Gastrocnemius medialis (tissue), 4 donors: ENCODE measurements around the gene PBX1.

Experiments used
- POLR2A ChIP-seq, 2 donors: fragments of 450-650 bp; IDR thresholded peaks; one replicate each; pipeline ENCODE4 v1.6.1; 2017; ENCODE audit warnings: antibody characterized with exemption in 2 of 2, mild to moderate bottlenecking in 2 of 2, moderate library complexity in 2 of 2
- TF ChIP-seq, protein P1 (sequence below), 5 experiments: fragments of 450-650 bp in 3 of 5; fragments of 200-600 bp in 2 of 5; sonication (generic) in 2 of 5; IDR thresholded peaks in 4 of 5; conservative IDR thresholded peaks in 1 of 5; 1 replicate in 4 of 5; 2 replicates in 1 of 5; pipeline ENCODE4 v1.5.1; 2016 to 2019; ENCODE audit warnings: antibody characterized with exemption in 5 of 5, mild to moderate bottlenecking in 3 of 5, moderate library complexity in 3 of 5

GRCh38 chr1:164561472-164561871, 2.5 kb downstream of the PBX1 start:
- no peak for TF ChIP-seq POLR2A (IDR thresholded peaks at IDR 0.05)
- TF ChIP-seq, protein P1, sequence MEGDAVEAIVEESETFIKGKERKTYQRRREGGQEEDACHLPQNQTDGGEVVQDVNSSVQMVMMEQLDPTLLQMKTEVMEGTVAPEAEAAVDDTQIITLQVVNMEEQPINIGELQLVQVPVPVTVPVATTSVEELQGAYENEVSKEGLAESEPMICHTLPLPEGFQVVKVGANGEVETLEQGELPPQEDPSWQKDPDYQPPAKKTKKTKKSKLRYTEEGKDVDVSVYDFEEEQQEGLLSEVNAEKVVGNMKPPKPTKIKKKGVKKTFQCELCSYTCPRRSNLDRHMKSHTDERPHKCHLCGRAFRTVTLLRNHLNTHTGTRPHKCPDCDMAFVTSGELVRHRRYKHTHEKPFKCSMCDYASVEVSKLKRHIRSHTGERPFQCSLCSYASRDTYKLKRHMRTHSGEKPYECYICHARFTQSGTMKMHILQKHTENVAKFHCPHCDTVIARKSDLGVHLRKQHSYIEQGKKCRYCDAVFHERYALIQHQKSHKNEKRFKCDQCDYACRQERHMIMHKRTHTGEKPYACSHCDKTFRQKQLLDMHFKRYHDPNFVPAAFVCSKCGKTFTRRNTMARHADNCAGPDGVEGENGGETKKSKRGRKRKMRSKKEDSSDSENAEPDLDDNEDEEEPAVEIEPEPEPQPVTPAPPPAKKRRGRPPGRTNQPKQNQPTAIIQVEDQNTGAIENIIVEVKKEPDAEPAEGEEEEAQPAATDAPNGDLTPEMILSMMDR (IDR thresholded peaks at IDR 0.05 in 4 of 5, conservative IDR thresholded peaks at IDR 0.05 in 1 of 5): no peak
